ENCODE results near the gene MARCHF10.

The MARCHF10 gene

DNA sequence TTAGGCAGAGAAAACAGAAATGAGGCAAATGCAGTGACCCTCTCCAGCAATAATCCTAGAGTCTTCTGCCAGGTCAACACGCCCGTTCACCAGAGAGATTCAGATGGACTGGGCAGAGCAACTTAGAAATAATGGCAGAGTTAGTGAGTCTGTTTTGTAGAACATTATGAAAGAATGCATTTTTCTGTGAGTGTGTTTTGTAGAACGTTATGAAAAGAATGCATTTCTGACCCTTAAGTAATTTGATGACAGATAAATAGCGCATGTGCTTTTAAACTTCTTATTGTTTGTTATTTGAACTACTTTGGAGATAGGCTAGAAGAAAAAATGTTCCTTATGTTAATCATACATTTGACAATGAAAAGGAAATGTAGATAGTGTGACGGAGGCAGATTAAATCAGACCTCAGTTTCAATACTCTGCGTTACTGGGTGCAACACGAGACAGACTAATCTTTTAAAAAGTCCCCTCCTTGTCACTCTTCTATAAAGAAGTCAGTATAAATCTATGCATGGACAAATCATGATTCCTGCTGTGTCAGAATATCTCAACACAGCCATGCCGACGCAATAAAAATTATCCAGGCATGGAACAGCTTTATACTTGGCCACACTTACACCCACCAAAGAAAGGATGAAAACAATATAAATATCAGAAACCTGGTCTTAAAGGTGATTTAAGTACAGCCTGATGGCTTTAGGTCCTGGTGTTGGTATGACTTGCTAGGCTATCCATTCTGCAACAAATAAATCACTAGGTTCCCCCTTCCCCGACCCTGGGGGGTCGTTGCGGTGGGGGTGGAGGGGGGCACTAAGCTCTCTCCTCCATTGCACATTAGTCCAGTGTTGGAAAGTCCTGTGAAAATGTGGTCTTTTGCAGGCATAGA, 47.8 kb downstream of the MARCHF10 start:
- Histone ChIP-seq H2AFZ (ENCODE audit: low read length) (no peak overlapping the region), H2BK120ac (ENCODE audit: low read depth, low read length) (no peak overlapping the region), H3K18ac (ENCODE audit: low read length) (no peak overlapping the region), H3K4me1 (ENCODE audit: control insufficient read depth in 2 of 2, insufficient read depth in 1 of 2, low read depth in 1 of 2, low read length in 2 of 2) (peaks cover 0 to 3% of the 10 kb centered on the region in 2 donors), H3K27me3 (ENCODE audit: control insufficient read depth in 3 of 3, insufficient read depth in 3 of 3, low read depth in 1 of 3, low read length in 3 of 3) (no peaks in the 10 kb centered on the region), H3K9me3 (replicated peaks in 1 of 2; ENCODE audit: control insufficient read depth in 2 of 2, insufficient read depth in 1 of 2, low read depth in 1 of 2, low read length in 2 of 2) (no peaks in the 10 kb centered on the region), H3K36me3 (replicated peaks in 1 of 2; ENCODE audit: control insufficient read depth in 2 of 2, insufficient read depth in 2 of 2, low read length in 2 of 2) (no peaks in the 10 kb centered on the region), H2BK15ac (ENCODE audit: low read length) (no peak overlapping the region), H3K4ac (ENCODE audit: low read length) (no peak overlapping the region), H2BK5ac (ENCODE audit: low read length) (no peak overlapping the region), H3K4me2 (ENCODE audit: insufficient read depth, low read length, poor library complexity, severe bottlenecking) (no peak overlapping the region), H2BK12ac (ENCODE audit: low read length) (no peak overlapping the region), H3K9ac (ENCODE audit: low read depth, low read length, poor library complexity) (no peak overlapping the region), H4K8ac (ENCODE audit: low read depth, low read length) (no peak overlapping the region), H3K79me1 (ENCODE audit: low read depth, low read length) (no peaks in the 10 kb centered on the region), H4K91ac (ENCODE audit: low read depth, low read length, poor library complexity) (no peak overlapping the region), H3K23ac (ENCODE audit: low read depth, low read length, poor library complexity) (no peak overlapping the region), H3K4me3 (ENCODE audit: low read length in 2 of 2) (no peak overlapping the region), H3K27ac (replicated peaks; ENCODE audit: low read length) (no peak overlapping the region), H2AK5ac (ENCODE audit: low read depth, low read length) (no peak overlapping the region), H3K14ac (ENCODE audit: low read length) (no peak overlapping the region)
- WGBS, 2 donors (ENCODE audit: extremely low coverage in 2 of 2, insufficient read length in 2 of 2, insufficient replicate concordance in 1 of 2): no CpG with 5 or more reads among the region's 12 CpGs
- no peak for DNase-seq (ENCODE audit: low spot score)

DNA sequence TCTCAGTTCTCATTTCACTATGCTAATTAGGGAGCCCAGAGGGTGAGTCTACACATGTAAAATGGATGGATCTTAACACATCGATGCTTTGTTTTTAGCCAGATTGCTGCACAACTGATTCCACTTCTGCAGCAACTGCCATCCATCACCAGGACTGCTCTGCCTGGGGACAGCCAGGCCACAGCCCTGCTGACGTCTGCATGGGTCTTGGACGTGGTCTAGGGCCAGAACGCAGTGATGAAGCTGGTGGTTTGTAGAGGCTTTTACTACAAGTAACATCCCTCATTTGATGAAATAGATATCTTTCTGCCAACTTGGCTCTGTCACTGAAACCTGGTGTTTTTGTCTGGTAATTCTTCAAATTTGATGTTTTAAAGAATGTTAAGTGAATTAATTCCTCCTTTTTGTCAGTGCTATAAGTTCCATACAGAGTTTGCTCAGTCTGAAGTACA, 50.6 kb downstream of the MARCHF10 start:
- Histone ChIP-seq H2BK15ac (ENCODE audit: low read length) (no peak overlapping the region), H3K23ac (ENCODE audit: low read depth, low read length, poor library complexity) (no peak overlapping the region), H3K14ac (ENCODE audit: low read length) (no peak overlapping the region), H4K8ac (ENCODE audit: low read depth, low read length) (no peak overlapping the region), H2BK5ac (ENCODE audit: low read length) (no peak overlapping the region), H4K91ac (ENCODE audit: low read depth, low read length, poor library complexity) (no peak overlapping the region), H2BK120ac (ENCODE audit: low read depth, low read length) (no peak overlapping the region), H3K4me2 (ENCODE audit: insufficient read depth, low read length, poor library complexity, severe bottlenecking) (no peak overlapping the region), H3K18ac (ENCODE audit: low read length) (no peak overlapping the region), H2AFZ (ENCODE audit: low read length) (no peak overlapping the region), H3K4me1 (ENCODE audit: control insufficient read depth in 2 of 2, insufficient read depth in 1 of 2, low read depth in 1 of 2, low read length in 2 of 2) (peaks cover 0 to 3% of the 10 kb centered on the region in 2 donors), H2AK5ac (ENCODE audit: low read depth, low read length) (no peak overlapping the region), H3K36me3 (replicated peaks in 1 of 2; ENCODE audit: control insufficient read depth in 2 of 2, insufficient read depth in 2 of 2, low read length in 2 of 2) (no peaks in the 10 kb centered on the region), H3K9me3 (replicated peaks in 1 of 2; ENCODE audit: control insufficient read depth in 2 of 2, insufficient read depth in 1 of 2, low read depth in 1 of 2, low read length in 2 of 2) (no peaks in the 10 kb centered on the region), H3K9ac (ENCODE audit: low read depth, low read length, poor library complexity) (no peak overlapping the region), H3K4ac (ENCODE audit: low read length) (no peak overlapping the region), H3K27me3 (ENCODE audit: control insufficient read depth in 3 of 3, insufficient read depth in 3 of 3, low read depth in 1 of 3, low read length in 3 of 3) (peaks cover 0 to 5% (median 0%) of the 10 kb centered on the region in 3 experiments), H3K4me3 (ENCODE audit: low read length in 2 of 2) (no peak overlapping the region), H3K27ac (replicated peaks; ENCODE audit: low read length) (no peak overlapping the region), H2BK12ac (ENCODE audit: low read length) (no peak overlapping the region), H3K79me1 (ENCODE audit: low read depth, low read length) (no peaks in the 10 kb centered on the region)
- DNase-seq (ENCODE audit: low spot score): no peak
- no CpG with 5 or more reads among the region's 4 CpGs for WGBS, 2 donors (ENCODE audit: extremely low coverage in 2 of 2, insufficient read length in 2 of 2, insufficient replicate concordance in 1 of 2)

DNA sequence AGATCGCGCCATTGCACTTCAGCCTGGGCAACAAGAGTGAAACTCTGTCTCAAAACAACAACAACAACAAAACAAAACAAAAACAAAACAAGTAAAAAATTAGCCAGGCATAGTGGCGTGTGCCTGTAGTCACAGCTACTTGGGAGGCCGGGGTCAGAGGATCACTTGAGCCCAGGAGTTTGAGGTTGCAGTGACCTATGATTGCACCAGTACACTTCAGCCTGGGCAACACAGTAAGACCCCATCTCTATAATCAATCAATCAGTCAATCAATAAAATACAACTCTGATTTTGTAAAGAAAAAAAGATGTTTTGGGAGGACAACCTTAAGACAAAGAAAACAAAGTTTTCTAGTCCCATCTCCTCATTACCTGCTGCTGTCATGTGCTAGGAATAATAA, 51.9 kb downstream of the MARCHF10 start:
- H3K27me3 ChIP-seq (ENCODE audit: control insufficient read depth in 3 of 3, insufficient read depth in 3 of 3, low read depth in 1 of 3, low read length in 3 of 3): peaks cover 0 to 5% (median 0%) of the 10 kb centered on the region in 3 experiments
- no peak overlapping the region for H3K14ac ChIP-seq (ENCODE audit: low read length)
- no peak overlapping the region for H2BK120ac ChIP-seq (ENCODE audit: low read depth, low read length)
- H3K4me3 ChIP-seq (ENCODE audit: low read length in 2 of 2): no peak overlapping the region
- no peak overlapping the region for H2AK5ac ChIP-seq (ENCODE audit: low read depth, low read length)
- H2BK15ac ChIP-seq (ENCODE audit: low read length): no peak overlapping the region
- no peak overlapping the region for H4K8ac ChIP-seq (ENCODE audit: low read depth, low read length)
- no peak overlapping the region for H4K91ac ChIP-seq (ENCODE audit: low read depth, low read length, poor library complexity)
- H3K23ac ChIP-seq (ENCODE audit: low read depth, low read length, poor library complexity): no peak overlapping the region
- H3K9ac ChIP-seq (ENCODE audit: low read depth, low read length, poor library complexity): no peak overlapping the region
- no peak overlapping the region for H2BK12ac ChIP-seq (ENCODE audit: low read length)
- WGBS, 2 donors (ENCODE audit: extremely low coverage in 2 of 2, insufficient read length in 2 of 2, insufficient replicate concordance in 1 of 2): no CpG with 5 or more reads among the region's 4 CpGs
- H3K36me3 ChIP-seq (replicated peaks in 1 of 2; ENCODE audit: control insufficient read depth in 2 of 2, insufficient read depth in 2 of 2, low read length in 2 of 2): no peaks in the 10 kb centered on the region
- no peak overlapping the region for H2BK5ac ChIP-seq (ENCODE audit: low read length)
- H3K4ac ChIP-seq (ENCODE audit: low read length): no peak overlapping the region
- H3K18ac ChIP-seq (ENCODE audit: low read length): no peak overlapping the region
- no peaks in the 10 kb centered on the region for H3K4me1 ChIP-seq (ENCODE audit: control insufficient read depth in 2 of 2, insufficient read depth in 1 of 2, low read depth in 1 of 2, low read length in 2 of 2)
- no peak overlapping the region for H2AFZ ChIP-seq (ENCODE audit: low read length)
- DNase-seq (ENCODE audit: low spot score): no peak
- H3K9me3 ChIP-seq (replicated peaks in 1 of 2; ENCODE audit: control insufficient read depth in 2 of 2, insufficient read depth in 1 of 2, low read depth in 1 of 2, low read length in 2 of 2): no peaks in the 10 kb centered on the region
- no peaks in the 10 kb centered on the region for H3K79me1 ChIP-seq (ENCODE audit: low read depth, low read length)
- H3K4me2 ChIP-seq (ENCODE audit: insufficient read depth, low read length, poor library complexity, severe bottlenecking): no peak overlapping the region
- H3K27ac ChIP-seq (replicated peaks; ENCODE audit: low read length): no peak overlapping the region

DNA sequence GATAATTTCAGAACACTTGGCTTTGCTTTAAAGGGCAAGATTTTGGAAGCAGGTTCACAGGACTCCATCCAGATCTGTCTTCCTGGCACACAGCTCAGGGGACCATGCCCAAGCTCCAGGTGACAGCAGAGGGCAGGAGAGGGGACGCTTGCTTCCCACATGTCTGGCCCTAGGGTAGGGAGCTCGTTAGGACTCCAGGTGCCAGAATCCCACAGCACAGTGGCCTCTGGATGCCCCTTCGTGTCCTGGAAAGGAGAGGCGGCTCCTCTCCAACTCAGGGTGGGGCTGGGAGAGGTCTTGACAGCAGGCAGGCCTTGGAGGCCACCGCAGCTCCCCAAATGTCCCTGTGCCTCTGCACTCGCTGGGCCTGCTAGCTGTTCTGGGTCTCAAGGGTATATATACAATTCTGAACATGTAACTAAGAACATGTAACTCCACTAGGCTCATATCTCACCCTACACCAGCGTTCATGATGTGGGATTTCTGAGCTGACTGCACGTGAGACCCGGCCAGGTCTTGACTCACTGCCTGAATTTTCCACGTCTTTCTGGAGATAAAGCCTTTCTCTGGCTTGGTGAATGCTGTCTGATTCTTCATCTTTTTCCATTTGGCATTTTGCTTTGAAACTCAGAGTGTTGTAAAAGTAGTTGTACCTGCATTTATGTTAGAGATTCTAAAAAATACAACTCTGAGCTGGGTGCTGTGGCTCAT, 52.8 kb downstream of the MARCHF10 start:
- peak overlapping the region; percentile 12 for H2AFZ ChIP-seq (ENCODE audit: low read length)
- no CpG with 5 or more reads among the region's 10 CpGs for WGBS, 2 donors (ENCODE audit: extremely low coverage in 2 of 2, insufficient read length in 2 of 2, insufficient replicate concordance in 1 of 2)

More for the DNA sequence above, 52.8 kb downstream of the MARCHF10 start:
- H3K36me3 ChIP-seq (replicated peaks in 1 of 2; ENCODE audit: control insufficient read depth in 2 of 2, insufficient read depth in 2 of 2, low read length in 2 of 2): no peaks in the 10 kb centered on the region
- no peak overlapping the region for H2BK5ac ChIP-seq (ENCODE audit: low read length)
- no peak overlapping the region for H2BK120ac ChIP-seq (ENCODE audit: low read depth, low read length)
- no peak overlapping the region for H3K18ac ChIP-seq (ENCODE audit: low read length)
- no peak overlapping the region for H2AK5ac ChIP-seq (ENCODE audit: low read depth, low read length)
- H3K23ac ChIP-seq (ENCODE audit: low read depth, low read length, poor library complexity): no peak overlapping the region
- H3K4ac ChIP-seq (ENCODE audit: low read length): no peak overlapping the region
- H2BK15ac ChIP-seq (ENCODE audit: low read length): no peak overlapping the region
- DNase-seq (ENCODE audit: low spot score): no peak
- no peak overlapping the region for H2BK12ac ChIP-seq (ENCODE audit: low read length)
- no peak overlapping the region for H4K8ac ChIP-seq (ENCODE audit: low read depth, low read length)
- H3K27me3 ChIP-seq (ENCODE audit: control insufficient read depth in 3 of 3, insufficient read depth in 3 of 3, low read depth in 1 of 3, low read length in 3 of 3): peaks cover 0 to 9% (median 0%) of the 10 kb centered on the region in 3 experiments
- H3K4me1 ChIP-seq (ENCODE audit: control insufficient read depth in 2 of 2, insufficient read depth in 1 of 2, low read depth in 1 of 2, low read length in 2 of 2): peaks cover 4 to 7% of the 10 kb centered on the region in 2 donors
- H3K9ac ChIP-seq (ENCODE audit: low read depth, low read length, poor library complexity): no peak overlapping the region
- H3K4me2 ChIP-seq (ENCODE audit: insufficient read depth, low read length, poor library complexity, severe bottlenecking): no peak overlapping the region
- H4K91ac ChIP-seq (ENCODE audit: low read depth, low read length, poor library complexity): no peak overlapping the region
- H3K9me3 ChIP-seq (replicated peaks in 1 of 2; ENCODE audit: control insufficient read depth in 2 of 2, insufficient read depth in 1 of 2, low read depth in 1 of 2, low read length in 2 of 2): no peaks in the 10 kb centered on the region
- peak overlapping the region in 1 of 2 donors; percentile 14 for H3K4me3 ChIP-seq (ENCODE audit: low read length in 2 of 2)
- no peak overlapping the region for H3K14ac ChIP-seq (ENCODE audit: low read length)
- H3K27ac ChIP-seq (replicated peaks; ENCODE audit: low read length): no peak overlapping the region
- no peaks in the 10 kb centered on the region for H3K79me1 ChIP-seq (ENCODE audit: low read depth, low read length)
